Brain microvascular endothelial cell (primary cell): Measurements from ENCODE around the gene ACTN1.
A peak's percentile ranks its signal among the peaks of the same experiment; 100 is the strongest.

Experiments used
- DNase-seq: peaks from one replicate; pipeline ENCODE4 v3.0.0-alpha.2; 2020
- H3K27ac ChIP-seq: fragments of 250-450 bp; sonication (Bioruptor Pico); 2 replicates; pipeline ENCODE4 v1.5.1; 2020; ENCODE audit warnings: mild to moderate bottlenecking, moderate library complexity
- H3K27me3 ChIP-seq: fragments of 250-450 bp; sonication (Bioruptor Pico); replicated peaks from 2 replicates; pipeline ENCODE4 v1.5.1; 2020; ENCODE audit warnings: mild to moderate bottlenecking
- H3K36me3 ChIP-seq: fragments of 250-450 bp; sonication (Bioruptor Pico); replicated peaks from 2 replicates; pipeline ENCODE4 v1.5.1; 2020; ENCODE audit warnings: mild to moderate bottlenecking
- H3K4me3 ChIP-seq: 2 replicates; pipeline ENCODE4 v1.5.1; 2011; ENCODE audit warnings: low read depth, mild to moderate bottlenecking, control low read depth, low read length, moderate library complexity
- in situ Hi-C: cut with HindIII; loops from 2 replicates; pipeline ENCODE4 v1.10.0; 2017; ENCODE audit warnings: low sequenced_read_pairs, low pct_ligation_motif_present
- TF ChIP-seq, protein P1 (sequence below): IDR thresholded peaks from 2 replicates; pipeline ENCODE4 v1.5.1; 2011; ENCODE audit warnings: low read depth, mild to moderate bottlenecking, moderate library complexity, low read length, control low read depth, inconsistent platforms; ENCODE audit errors: missing control alignments

Gene ACTN1

DNA sequence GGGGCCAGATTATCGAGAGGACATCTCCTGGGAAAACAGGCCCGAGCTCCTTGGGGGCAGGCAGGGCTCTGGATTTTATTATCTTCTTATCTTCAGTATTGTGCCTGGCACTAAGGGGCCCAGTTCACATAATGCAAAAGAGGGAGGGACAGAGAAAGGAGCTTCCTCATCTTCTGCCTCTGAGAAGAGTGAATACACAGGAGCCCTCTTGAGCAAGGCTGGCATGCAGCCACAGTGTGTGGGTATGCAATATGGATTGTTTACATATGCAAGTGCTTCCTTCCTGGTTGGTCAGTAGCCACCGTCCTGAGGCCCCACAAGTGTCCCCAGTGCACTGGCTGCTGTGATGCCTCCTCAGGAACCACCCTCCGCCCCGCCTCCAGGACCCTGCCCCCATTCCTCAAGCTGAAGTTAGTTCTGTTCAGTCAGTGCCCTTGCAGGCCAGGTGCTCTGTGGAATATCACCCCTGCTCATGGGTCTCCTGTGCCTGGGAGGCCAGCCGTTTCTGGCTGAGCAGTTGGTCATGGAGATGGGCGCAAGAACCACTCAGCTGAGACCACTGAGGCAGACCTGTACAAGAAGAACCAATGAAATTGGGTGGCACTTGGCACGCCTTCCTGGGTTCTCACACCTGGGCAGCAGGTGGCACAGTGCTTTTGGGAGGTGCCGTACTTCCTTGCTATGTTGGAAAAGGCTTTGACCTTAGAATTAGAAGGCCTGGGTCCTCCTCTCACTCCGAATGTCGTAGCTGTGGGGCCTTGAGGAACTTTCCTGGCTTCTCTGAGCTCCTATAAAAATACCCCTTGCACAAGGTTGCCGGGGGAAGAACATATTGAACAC is 35.1 kb upstream of the ACTN1 start:
- no peak overlapping the region for H3K4me3 ChIP-seq
- no peak overlapping the region for H3K27ac ChIP-seq
- TF ChIP-seq, protein P1, sequence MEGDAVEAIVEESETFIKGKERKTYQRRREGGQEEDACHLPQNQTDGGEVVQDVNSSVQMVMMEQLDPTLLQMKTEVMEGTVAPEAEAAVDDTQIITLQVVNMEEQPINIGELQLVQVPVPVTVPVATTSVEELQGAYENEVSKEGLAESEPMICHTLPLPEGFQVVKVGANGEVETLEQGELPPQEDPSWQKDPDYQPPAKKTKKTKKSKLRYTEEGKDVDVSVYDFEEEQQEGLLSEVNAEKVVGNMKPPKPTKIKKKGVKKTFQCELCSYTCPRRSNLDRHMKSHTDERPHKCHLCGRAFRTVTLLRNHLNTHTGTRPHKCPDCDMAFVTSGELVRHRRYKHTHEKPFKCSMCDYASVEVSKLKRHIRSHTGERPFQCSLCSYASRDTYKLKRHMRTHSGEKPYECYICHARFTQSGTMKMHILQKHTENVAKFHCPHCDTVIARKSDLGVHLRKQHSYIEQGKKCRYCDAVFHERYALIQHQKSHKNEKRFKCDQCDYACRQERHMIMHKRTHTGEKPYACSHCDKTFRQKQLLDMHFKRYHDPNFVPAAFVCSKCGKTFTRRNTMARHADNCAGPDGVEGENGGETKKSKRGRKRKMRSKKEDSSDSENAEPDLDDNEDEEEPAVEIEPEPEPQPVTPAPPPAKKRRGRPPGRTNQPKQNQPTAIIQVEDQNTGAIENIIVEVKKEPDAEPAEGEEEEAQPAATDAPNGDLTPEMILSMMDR: no peak
- in situ Hi-C loops: no loop called here
- H3K36me3 ChIP-seq: no peaks in the 10 kb centered on the region
- DNase-seq: peak; percentile 25
- H3K27me3 ChIP-seq: no peaks in the 10 kb centered on the region

DNA sequence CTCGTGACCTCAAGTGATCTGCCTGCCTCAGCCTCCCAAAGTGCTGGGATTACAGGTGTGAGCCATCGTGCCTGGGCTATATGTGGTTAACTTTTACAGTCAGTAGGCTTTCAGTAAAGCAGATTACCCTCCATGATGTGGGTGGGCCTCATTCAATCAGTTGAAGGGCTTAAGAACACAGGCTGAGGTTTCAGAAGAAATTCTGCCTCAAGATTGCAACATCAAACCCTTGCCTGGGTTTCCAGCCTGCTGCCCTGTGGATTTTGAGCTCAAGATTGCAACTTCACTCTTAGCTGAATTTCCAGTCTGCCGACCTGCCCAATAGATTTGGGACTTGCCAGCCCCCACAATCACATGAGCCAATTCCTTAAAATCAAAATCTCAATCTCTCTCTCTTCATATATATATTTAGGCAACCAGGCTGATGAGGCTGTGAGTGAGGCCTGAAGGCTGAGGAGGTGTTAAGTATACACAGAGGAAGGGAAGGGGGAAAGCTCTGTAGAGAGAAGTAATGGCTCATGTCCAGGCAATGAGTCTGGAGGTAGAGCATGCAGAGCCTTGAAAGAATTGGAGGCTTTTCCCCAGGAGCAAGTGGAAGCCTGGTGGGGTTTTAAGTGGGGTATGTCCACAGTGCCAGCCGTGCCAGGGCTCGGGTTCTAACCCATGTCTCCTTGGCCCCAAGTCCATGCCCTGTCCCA is 33.3 kb upstream of the ACTN1 start:
- TF ChIP-seq, protein P1: no peak
- H3K4me3 ChIP-seq: no peak overlapping the region
- in situ Hi-C loops: no loop called here
- H3K36me3 ChIP-seq: no peaks in the 10 kb centered on the region
- H3K27me3 ChIP-seq: no peaks in the 10 kb centered on the region
- DNase-seq: no peak
- H3K27ac ChIP-seq: no peak overlapping the region

DNA sequence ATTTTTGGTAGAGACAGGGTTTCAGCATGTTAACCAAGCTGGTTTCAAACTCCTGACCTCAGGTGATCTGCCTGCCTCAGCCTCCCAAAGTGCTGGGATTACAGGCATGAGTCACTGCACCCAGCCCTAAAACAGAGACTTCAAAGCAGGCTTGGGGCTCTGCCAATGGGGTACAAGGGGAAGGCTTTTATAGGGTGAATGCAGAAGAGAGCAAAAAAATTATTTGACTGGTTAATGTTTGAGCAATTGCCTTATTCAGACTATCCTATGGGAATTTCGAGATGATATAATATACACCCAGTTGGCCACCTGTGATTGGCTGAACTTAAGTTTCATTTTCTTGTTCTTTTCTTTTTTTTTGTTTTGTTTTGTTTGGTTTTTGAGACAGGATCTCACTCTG is 31.5 kb upstream of the ACTN1 start:
- TF ChIP-seq, protein P1: no peak
- DNase-seq: no peak
- Histone ChIP-seq H3K27ac (no peak overlapping the region), H3K27me3 (no peaks in the 10 kb centered on the region), H3K4me3 (no peak overlapping the region), H3K36me3 (no peaks in the 10 kb centered on the region)
- in situ Hi-C loops: no loop called here

DNA sequence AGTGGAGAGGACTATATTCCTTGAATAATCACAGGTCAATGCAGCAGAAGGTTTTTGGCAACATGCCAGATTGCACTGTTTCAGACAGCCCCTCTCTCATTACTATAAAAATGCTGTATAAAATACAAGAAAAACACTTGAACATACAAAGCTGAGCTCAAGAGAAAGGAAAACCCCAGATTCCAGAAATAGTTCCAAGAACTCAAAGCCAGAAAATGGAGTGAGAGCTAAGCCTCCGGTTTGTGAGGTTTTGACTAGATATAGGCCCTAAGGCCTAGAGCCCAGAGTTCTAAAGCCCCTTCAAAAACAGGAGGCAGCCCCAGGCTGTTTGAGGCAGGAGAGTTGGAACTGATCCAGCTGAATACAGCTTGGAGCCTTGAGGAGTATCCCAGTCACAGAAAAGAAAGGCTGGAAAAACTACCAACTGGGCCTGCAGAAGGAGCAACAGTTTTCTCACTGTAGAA is 29.4 kb upstream of the ACTN1 start:
- Histone ChIP-seq H3K4me3 (no peak overlapping the region), H3K27me3 (no peaks in the 10 kb centered on the region), H3K27ac (peak overlapping the region; percentile 32), H3K36me3 (no peaks in the 10 kb centered on the region)
- TF ChIP-seq, protein P1: no peak
- in situ Hi-C loops: no loop called here
- DNase-seq: peak; percentile 23

DNA sequence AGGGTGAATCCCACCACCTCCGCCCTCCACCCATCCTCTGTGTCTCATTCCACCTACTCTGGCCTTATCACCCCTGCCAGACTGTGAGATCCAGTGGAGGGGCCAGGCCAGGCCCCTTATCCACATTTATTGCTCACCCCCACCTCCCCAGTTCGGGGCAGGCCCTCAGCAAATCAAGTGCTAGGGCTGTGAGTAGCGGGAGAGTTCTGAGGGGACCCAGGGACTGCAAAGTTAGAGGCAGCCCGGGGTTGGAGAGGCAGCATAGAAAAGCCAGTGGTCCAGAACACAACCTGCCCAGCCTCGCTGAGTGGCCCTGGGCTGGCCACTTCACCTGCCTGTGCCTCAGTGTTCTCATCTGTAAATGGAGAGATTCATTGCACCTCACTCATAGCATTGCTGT is 27.2 kb upstream of the ACTN1 start:
- Histone ChIP-seq H3K27me3 (no peaks in the 10 kb centered on the region), H3K4me3 (no peak overlapping the region), H3K27ac (no peak overlapping the region), H3K36me3 (no peaks in the 10 kb centered on the region)
- TF ChIP-seq, protein P1: no peak
- in situ Hi-C loops: no loop called here
- no peak for DNase-seq
